CD14-positive monocyte (primary cell): Measurements from ENCODE around the gene AHCTF1. TPM values are rescaled to one million over a fixed set of nuclear protein-coding genes. Genes with fewer than 3 reads are reported as not detected.
"Not testable (repeated sequence)": the region's sequence is repeated elsewhere in the genome, so short reads cannot be mapped to it uniquely, and the experiment has no call there.

ENCODE experiments used
- DNase-seq, 3 donors: peaks; one replicate each; pipeline ENCODE4 v3.0.0-alpha.2; 2011 to 2022
- H2AFZ ChIP-seq: 2 replicates; pipeline ENCODE4 v1.6.0; 2012; ENCODE audit warnings: mild to moderate bottlenecking, low read depth, low read length, inconsistent platforms; ENCODE audit not compliant: insufficient read depth, poor library complexity, severe bottlenecking
- H3K27ac ChIP-seq, 2 donors: 1 replicate in 1 of 2; 2 replicates in 1 of 2; pipeline ENCODE4 v1.5.1; 2012 to 2013; ENCODE audit warnings: low read length in 2 of 2, control low read depth in 1 of 2, inconsistent platforms in 1 of 2, low read depth in 1 of 2, mild to moderate bottlenecking in 1 of 2
- H3K27me3 ChIP-seq, 2 donors: one replicate each; pipeline versions ENCODE4 v1.6.0 to v1.6.1; 2011 to 2013; ENCODE audit warnings: low read length in 2 of 2; ENCODE audit not compliant: control insufficient read depth in 2 of 2, insufficient read depth in 2 of 2
- H3K36me3 ChIP-seq, 2 donors: replicated peaks in 1 of 2; 1 replicate in 1 of 2; 2 replicates in 1 of 2; pipeline versions ENCODE4 v1.5.1 to v1.6.1; 2012 to 2013; ENCODE audit warnings: low read length in 2 of 2, control low read depth in 1 of 2, inconsistent platforms in 1 of 2, mild to moderate bottlenecking in 1 of 2; ENCODE audit not compliant: insufficient read depth in 2 of 2, control insufficient read depth in 1 of 2
- H3K4me1 ChIP-seq, 2 donors: 1 replicate in 1 of 2; 2 replicates in 1 of 2; pipeline versions ENCODE4 v1.5.1 to v1.6.1; 2012 to 2013; ENCODE audit warnings: low read length in 2 of 2, control low read depth in 1 of 2, inconsistent platforms in 1 of 2, mild to moderate bottlenecking in 1 of 2, moderate library complexity in 1 of 2; ENCODE audit not compliant: insufficient read depth in 2 of 2, control insufficient read depth in 1 of 2
- H3K4me2 ChIP-seq: replicated peaks from 2 replicates; pipeline ENCODE3; 2012; ENCODE audit warnings: low read length, moderate library complexity, mild to moderate bottlenecking; ENCODE audit not compliant: poor library complexity, severe bottlenecking; ENCODE audit errors: extremely low read depth
- H3K4me3 ChIP-seq, 3 experiments: fragments of 200-600 bp in 1 of 3; sonication (generic) in 1 of 3; replicated peaks in 1 of 3; 1 replicate in 2 of 3; 2 replicates in 1 of 3; pipeline ENCODE4 v1.5.1; 2011 to 2013; ENCODE audit warnings: low read length in 3 of 3, mild to moderate bottlenecking in 3 of 3, control low read depth in 2 of 3, low read depth in 2 of 3, inconsistent platforms in 1 of 3, moderate library complexity in 1 of 3
- H3K79me2 ChIP-seq: 2 replicates; pipeline ENCODE4 v1.6.0; 2012; ENCODE audit warnings: mild to moderate bottlenecking, control low read depth, inconsistent platforms, low read length, moderate library complexity; ENCODE audit not compliant: insufficient read depth
- H3K9ac ChIP-seq: 2 replicates; pipeline ENCODE4 v1.6.0; 2017; ENCODE audit warnings: low read length, mild to moderate bottlenecking; ENCODE audit not compliant: insufficient read depth, poor library complexity, severe bottlenecking
- H3K9me3 ChIP-seq, 2 donors: replicated peaks in 1 of 2; 1 replicate in 1 of 2; 2 replicates in 1 of 2; pipeline versions ENCODE4 v1.5.1 to v1.6.1; 2012 to 2013; ENCODE audit warnings: low read length in 2 of 2, control low read depth in 1 of 2; ENCODE audit not compliant: control insufficient read depth in 1 of 2, insufficient read depth in 1 of 2
- H4K20me1 ChIP-seq: 2 replicates; pipeline ENCODE4 v1.6.0; 2012; ENCODE audit warnings: mild to moderate bottlenecking, low read length, control low read depth, moderate library complexity; ENCODE audit not compliant: insufficient read depth
- H3K27ac Mint-ChIP-seq, 7 donors: one replicate each; pipeline ENCODE4 v1.8.0; 2020; ENCODE audit warnings: mild to moderate bottlenecking in 7 of 7, mixed read lengths in 7 of 7, moderate library complexity in 6 of 7, inconsistent platforms in 2 of 7
- H3K27me3 Mint-ChIP-seq, 3 donors: one replicate each; pipeline ENCODE4 v1.8.0; 2021 to 2022; ENCODE audit warnings: low read depth in 3 of 3, mild to moderate bottlenecking in 3 of 3, mixed read lengths in 3 of 3, moderate library complexity in 3 of 3, inconsistent platforms in 1 of 3
- H3K36me3 Mint-ChIP-seq, 2 donors: one replicate each; pipeline ENCODE4 v1.8.0; 2020; ENCODE audit warnings: mixed read lengths in 2 of 2, inconsistent platforms in 1 of 2, mild to moderate bottlenecking in 1 of 2
- H3K4me1 Mint-ChIP-seq: one replicate; pipeline ENCODE4 v1.8.0; 2020; ENCODE audit warnings: mild to moderate bottlenecking, mixed read lengths
- H3K4me3 Mint-ChIP-seq, 2 donors: one replicate each; pipeline ENCODE4 v1.8.0; 2020; ENCODE audit warnings: mild to moderate bottlenecking in 2 of 2, mixed read lengths in 2 of 2, moderate library complexity in 1 of 2
- H3K9me3 Mint-ChIP-seq, 7 donors: one replicate each; pipeline ENCODE4 v1.8.0; 2020 to 2022; ENCODE audit warnings: mixed read lengths in 7 of 7, mild to moderate bottlenecking in 6 of 7, moderate library complexity in 6 of 7, inconsistent platforms in 2 of 7
- CTCF ChIP-seq: fragments of 200-600 bp; IDR thresholded peaks from one replicate; pipeline ENCODE4 v1.8.0; 2022; ENCODE audit warnings: antibody characterized with exemption, mild to moderate bottlenecking
- WGBS: methylation state at CpG from one replicate; pipeline ENCODE4 v1.1.5; 2013; ENCODE audit warnings: missing lambda C conversion rate; ENCODE audit not compliant: insufficient coverage; 5-methylcytosine and 5-hydroxymethylcytosine counted together
- intact Hi-C, 2 donors: fragments of 100-400 bp; cut with micrococcal nuclease; formaldehyde crosslinking; loops; one replicate each; pipeline versions ENCODE4 v1.15.0 to v1.15.1; 2023
- polyA plus RNA-seq, 3 donors: library from polyadenylated mRNA; depleted of rRNA in 1 of 3; unstranded in 2 of 3; stranded (reverse) in 1 of 3; fragments of 300-500 nt in 2 of 3; fragments of >200 nt in 1 of 3; fragmentation: Illumina TruSeq in 2 of 3; gene quantifications; 1 replicate in 2 of 3; 2 replicates in 1 of 3; pipeline ENCODE4 v1.2.3, GENCODE V29; 2012 to 2021

The AHCTF1 gene
- polyA plus RNA-seq, 3 donors: 2.4 to 8.8 (median 5.4) TPM

GRCh38 chr1:246888522-246888921, 43.2 kb downstream of the AHCTF1 start:
- H3K4me1 ChIP-seq: no peaks in the 10 kb centered on the region
- no peaks in the 10 kb centered on the region for H3K9me3 ChIP-seq
- no peak overlapping the region for H3K4me3 ChIP-seq
- H3K79me2 ChIP-seq: no peaks in the 10 kb centered on the region
- WGBS: 78% methylated on average over 1 of the region's 2 CpGs
- Mint-ChIP-seq H3K4me1 (no peaks in the 10 kb centered on the region), H3K36me3 (peaks cover 75 to 86% of the 10 kb centered on the region in 2 donors), H3K4me3 (no peak overlapping the region), H3K27ac (no peak overlapping the region), H3K27me3 (no peaks in the 10 kb centered on the region), H3K9me3 (no peaks in the 10 kb centered on the region)
- no peak overlapping the region for H3K4me2 ChIP-seq
- DNase-seq: no peak
- no peak overlapping the region for H3K27ac ChIP-seq
- H3K27me3 ChIP-seq: no peaks in the 10 kb centered on the region
- TF ChIP-seq CTCF: no peak
- no peak overlapping the region for H2AFZ ChIP-seq
- intact Hi-C loops: no loop called here
- peaks cover 76 to 93% of the 10 kb centered on the region in 2 donors for H3K36me3 ChIP-seq
- H3K9ac ChIP-seq: no peak overlapping the region
- no peaks in the 10 kb centered on the region for H4K20me1 ChIP-seq

GRCh38 chr1:246885389-246885788, 46.4 kb downstream of the AHCTF1 start:
- H3K9me3 Mint-ChIP-seq, H3K9me3 ChIP-seq, H3K9ac ChIP-seq, H3K4me3 Mint-ChIP-seq, H3K4me1 ChIP-seq, intact Hi-C loops, H3K27ac Mint-ChIP-seq, H3K4me2 ChIP-seq, H2AFZ ChIP-seq, H3K4me1 Mint-ChIP-seq, H3K4me3 ChIP-seq, H4K20me1 ChIP-seq, H3K79me2 ChIP-seq, H3K27me3 Mint-ChIP-seq, H3K27ac ChIP-seq, DNase-seq, H3K27me3 ChIP-seq: not testable (repeated sequence)
- peaks cover 65 to 88% of the 10 kb centered on the region in 2 donors for H3K36me3 ChIP-seq
- H3K36me3 Mint-ChIP-seq: peaks cover 74 to 81% of the 10 kb centered on the region in 2 donors
- no CpG with 5 or more reads among the region's 5 CpGs for WGBS
